GM12874 (cell line): ENCODE data around the gene RPUSD2.

Source experiments
- TF ChIP-seq, protein P1 (sequence below): IDR thresholded peaks from 2 replicates; pipeline ENCODE4 v1.5.1; 2011; ENCODE audit warnings: low read depth, mild to moderate bottlenecking, control low read depth, low read length, moderate library complexity; ENCODE audit not compliant: insufficient read depth

Gene RPUSD2

GRCh38 chr15:40591389-40591788, 22.3 kb downstream of the RPUSD2 start:
- TF ChIP-seq, protein P1, sequence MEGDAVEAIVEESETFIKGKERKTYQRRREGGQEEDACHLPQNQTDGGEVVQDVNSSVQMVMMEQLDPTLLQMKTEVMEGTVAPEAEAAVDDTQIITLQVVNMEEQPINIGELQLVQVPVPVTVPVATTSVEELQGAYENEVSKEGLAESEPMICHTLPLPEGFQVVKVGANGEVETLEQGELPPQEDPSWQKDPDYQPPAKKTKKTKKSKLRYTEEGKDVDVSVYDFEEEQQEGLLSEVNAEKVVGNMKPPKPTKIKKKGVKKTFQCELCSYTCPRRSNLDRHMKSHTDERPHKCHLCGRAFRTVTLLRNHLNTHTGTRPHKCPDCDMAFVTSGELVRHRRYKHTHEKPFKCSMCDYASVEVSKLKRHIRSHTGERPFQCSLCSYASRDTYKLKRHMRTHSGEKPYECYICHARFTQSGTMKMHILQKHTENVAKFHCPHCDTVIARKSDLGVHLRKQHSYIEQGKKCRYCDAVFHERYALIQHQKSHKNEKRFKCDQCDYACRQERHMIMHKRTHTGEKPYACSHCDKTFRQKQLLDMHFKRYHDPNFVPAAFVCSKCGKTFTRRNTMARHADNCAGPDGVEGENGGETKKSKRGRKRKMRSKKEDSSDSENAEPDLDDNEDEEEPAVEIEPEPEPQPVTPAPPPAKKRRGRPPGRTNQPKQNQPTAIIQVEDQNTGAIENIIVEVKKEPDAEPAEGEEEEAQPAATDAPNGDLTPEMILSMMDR = no peak

DNA sequence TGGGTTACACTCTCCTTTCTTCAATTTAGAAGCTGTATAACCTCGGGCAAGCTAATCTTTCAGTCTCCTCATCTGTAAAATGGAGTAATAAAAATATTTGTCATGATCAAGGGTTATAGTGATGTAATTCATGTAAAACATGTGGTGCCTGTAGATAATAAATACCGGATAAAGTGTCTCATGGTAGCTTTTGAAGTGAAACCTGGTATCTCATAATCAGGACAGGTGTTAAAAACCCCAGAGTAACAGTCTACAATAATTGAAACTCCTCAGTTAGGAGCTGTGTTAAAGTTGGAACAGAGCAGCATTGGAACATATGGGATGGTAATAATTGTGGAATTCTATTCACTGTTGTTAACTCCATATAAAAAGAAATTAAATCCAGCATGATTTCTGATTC, 24.1 kb downstream of the RPUSD2 start:
- TF ChIP-seq, protein P1 = no peak

GRCh38 chr15:40593588-40594428, 24.7 kb downstream of the RPUSD2 start, which contains the start of gene KNL1:
TSS of gene KNL1 (plus strand) at chr15:40594249. CDS start at chr15:40602932, 8,683 bp downstream.
- TF ChIP-seq, protein P1 = no peak

DNA sequence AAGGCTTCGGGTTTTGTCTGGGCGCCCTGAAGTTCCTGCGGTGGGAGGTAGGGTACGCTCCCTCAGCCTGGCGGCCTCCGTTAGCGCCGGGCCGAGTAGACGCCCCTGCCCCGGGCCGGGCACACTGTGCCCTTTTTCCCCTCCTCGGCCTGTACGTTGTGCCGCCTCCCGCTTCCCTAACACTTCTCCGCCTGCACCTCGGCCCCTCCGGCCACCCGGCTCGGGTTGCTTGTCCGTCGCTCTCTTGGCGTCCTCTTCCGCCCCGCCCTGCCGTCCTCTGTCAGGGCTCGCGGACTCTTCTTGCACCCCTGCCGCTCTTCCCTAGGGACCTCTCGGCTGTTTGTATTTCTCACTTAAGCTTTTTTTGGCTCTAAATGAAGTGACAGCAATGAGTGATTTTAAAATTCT, 25.3 kb downstream of the RPUSD2 start:
- TF ChIP-seq, protein P1 = peak; percentile 23; the same call in 1 of the 2 replicates

DNA sequence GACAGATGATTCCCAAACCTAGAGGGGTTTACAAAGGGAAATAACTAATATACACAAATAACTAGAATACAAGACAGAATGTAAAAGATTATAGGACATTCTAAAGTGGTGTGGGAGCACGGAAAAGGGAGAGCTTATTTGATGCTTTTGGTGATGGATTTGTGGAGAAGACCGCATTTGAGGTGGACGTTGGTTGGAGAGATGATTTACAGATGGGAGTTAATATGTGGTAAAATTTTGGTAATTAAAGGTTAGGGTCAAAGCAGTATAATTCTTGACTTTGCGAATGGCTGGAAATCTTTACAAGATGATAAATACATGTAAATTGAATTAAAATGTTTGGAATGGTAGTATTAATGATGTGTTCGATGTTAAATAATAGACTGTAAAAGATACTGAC, 26.1 kb downstream of the RPUSD2 start:
- TF ChIP-seq, protein P1 = no peak

GRCh38 chr15:40595773-40596172, 26.7 kb downstream of the RPUSD2 start:
- TF ChIP-seq, protein P1 = no peak

DNA sequence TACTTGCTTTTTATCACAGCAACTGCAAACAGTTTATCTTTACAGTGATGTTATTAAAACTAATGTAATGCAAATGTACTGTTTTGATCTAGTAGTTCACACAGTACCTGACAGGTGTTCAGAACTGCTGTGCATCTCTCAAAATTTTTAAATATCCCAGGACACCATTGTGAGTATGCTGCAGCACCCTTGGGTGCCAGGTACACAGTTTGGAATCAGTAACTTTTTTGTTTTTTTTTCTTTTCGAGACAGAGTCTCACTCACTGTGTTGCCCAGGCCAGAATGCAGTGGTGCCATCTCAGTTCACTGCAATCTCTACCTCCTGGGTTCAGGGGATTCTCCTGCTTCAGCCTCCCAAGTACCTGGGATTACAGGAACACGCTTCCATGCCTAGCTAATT, 27.9 kb downstream of the RPUSD2 start:
- TF ChIP-seq, protein P1 = no peak
